Stimulated activated CD8-positive, alpha-beta memory T cell treated with anti-CD3 and anti-CD28 coated beads, Interleukin-4, amount 100 ng/mL, for 4 hours (primary cell): Measurements from ENCODE around the gene LARGE1.

ENCODE experiments used
- DNase-seq, 2 donors: peaks; one replicate each; pipeline ENCODE4 v3.0.0-alpha.2; 2020; ENCODE audit warnings: low read depth in 2 of 2, low spot score in 1 of 2

The LARGE1 gene

GRCh38 chr22:33886696-33887095 lies 33.6 kb downstream of the LARGE1 start:
- DNase-seq, result no peak

GRCh38 chr22:33884829-33885228 lies 35.4 kb downstream of the LARGE1 start:
- DNase-seq, result no peak

- no peak for DNase-seq
Observed at GRCh38 chr22:33883961-33884808, 36.1 kb downstream of the LARGE1 start.

- no peak for DNase-seq
Observed at GRCh38 chr22:33883561-33883960, 36.7 kb downstream of the LARGE1 start.

GRCh38 chr22:33882991-33883390 lies 37.3 kb downstream of the LARGE1 start:
- DNase-seq, result no peak

GRCh38 chr22:33880986-33881385 lies 39.3 kb downstream of the LARGE1 start:
- DNase-seq, result no peak

- DNase-seq, result no peak
Observed at GRCh38 chr22:33879796-33880195, 40.5 kb downstream of the LARGE1 start.

GRCh38 chr22:33875316-33875715 lies 45.0 kb downstream of the LARGE1 start:
- DNase-seq, result no peak

GRCh38 chr22:33874206-33874605 lies 46.1 kb downstream of the LARGE1 start:
- no peak for DNase-seq

GRCh38 chr22:33873666-33874065 lies 46.6 kb downstream of the LARGE1 start:
- DNase-seq, result no peak

GRCh38 chr22:33873186-33873585 lies 47.1 kb downstream of the LARGE1 start:
- DNase-seq, result no peak

- DNase-seq, result no peak
Observed at GRCh38 chr22:33871935-33872334, 48.3 kb downstream of the LARGE1 start.

- no peak for DNase-seq
Observed at GRCh38 chr22:33869946-33870345, 50.3 kb downstream of the LARGE1 start.

GRCh38 chr22:33867971-33868370 lies 52.3 kb downstream of the LARGE1 start:
- no peak for DNase-seq

- no peak for DNase-seq
Observed at GRCh38 chr22:33867118-33867866, 53.0 kb downstream of the LARGE1 start.

- DNase-seq, result no peak
Observed at GRCh38 chr22:33866511-33866910, 53.8 kb downstream of the LARGE1 start.

GRCh38 chr22:33865996-33866395 lies 54.3 kb downstream of the LARGE1 start:
- no peak for DNase-seq

- DNase-seq, result no peak
Observed at GRCh38 chr22:33865248-33865647, 55.0 kb downstream of the LARGE1 start.

GRCh38 chr22:33864723-33865130 lies 55.5 kb downstream of the LARGE1 start:
- no peak for DNase-seq

GRCh38 chr22:33861216-33861875 lies 58.9 kb downstream of the LARGE1 start:
- DNase-seq, result no peak

- no peak for DNase-seq
Observed at GRCh38 chr22:33860386-33860785, 59.9 kb downstream of the LARGE1 start.

GRCh38 chr22:33859311-33859710 lies 61.0 kb downstream of the LARGE1 start:
- no peak for DNase-seq
